Activated CD4-positive, CD25-positive, alpha-beta regulatory T cell treated with anti-CD3 and anti-CD28 coated beads, Interleukin-2, amount 50 U/mL, for 16 hours (primary cell): ENCODE results near the gene SSBP2.
"Not testable (repeated sequence)": the region's sequence is repeated elsewhere in the genome, so short reads cannot be mapped to it uniquely, and the experiment has no call there.

ENCODE experiments used
- DNase-seq: peaks from one replicate; pipeline ENCODE4 v3.0.0-alpha.2; 2020; ENCODE audit warnings: low read depth, low spot score

SSBP2 gene

DNA sequence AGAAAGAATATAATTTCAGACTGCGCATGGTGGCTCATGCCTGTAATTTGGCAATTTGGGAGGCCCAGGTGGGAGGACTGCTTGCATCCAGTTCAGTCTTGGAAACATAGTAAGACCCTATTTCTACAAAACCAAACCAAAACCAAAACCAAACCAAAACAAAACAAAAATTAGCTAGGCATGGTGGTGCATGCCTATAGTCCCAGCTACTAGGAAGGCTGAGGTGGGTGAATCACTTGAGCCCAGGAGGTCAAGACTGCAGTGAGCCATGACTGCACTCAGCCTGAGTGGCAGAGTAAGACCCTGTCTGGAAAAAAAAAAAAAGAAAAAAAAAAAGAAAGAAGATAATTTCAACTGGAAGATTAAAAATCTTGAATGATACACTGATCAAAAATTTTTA, 220.0 kb downstream of the SSBP2 start:
- no peak for DNase-seq

DNA sequence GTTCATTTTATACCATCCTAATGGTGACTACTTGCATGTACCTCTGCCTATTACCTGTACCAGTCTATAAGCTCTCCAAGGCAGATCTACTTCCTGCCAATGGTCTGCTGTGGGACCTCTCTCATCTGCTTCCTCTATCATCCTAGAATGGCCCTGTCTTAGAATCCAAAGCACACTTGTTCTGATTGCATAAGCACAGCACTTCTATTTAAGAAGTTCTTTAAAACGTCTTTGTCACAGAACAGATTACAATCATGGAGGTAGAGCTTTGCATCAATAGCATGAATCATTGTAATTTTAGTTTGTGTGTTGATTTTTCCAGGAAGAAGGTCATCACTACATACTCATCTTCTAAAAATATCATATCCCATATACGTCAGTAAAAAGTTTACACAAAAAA, 225.2 kb downstream of the SSBP2 start:
- DNase-seq = no peak

DNA sequence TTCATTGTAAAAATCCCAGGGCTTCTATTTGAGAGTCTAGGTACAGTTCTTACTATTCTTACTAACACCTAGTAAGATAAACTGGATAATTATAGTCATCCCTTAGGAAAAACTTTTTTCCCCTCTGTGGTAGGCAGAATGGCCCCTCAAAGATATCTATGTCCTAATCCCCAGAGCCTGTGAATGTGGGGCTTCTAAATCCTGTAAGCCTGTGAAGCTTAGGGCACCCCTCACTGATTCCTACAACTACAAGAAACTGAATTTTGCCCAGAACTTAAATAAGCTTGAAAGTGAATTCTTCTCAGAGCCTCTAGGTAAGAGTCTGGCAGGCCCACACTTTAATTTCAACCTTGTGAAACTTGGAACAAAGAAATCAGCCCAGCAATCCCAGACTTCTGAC, 226.9 kb downstream of the SSBP2 start:
- DNase-seq = no peak

- no peak for DNase-seq
Measured at GRCh38 chr5:81522571-81522970, 228.3 kb downstream of the SSBP2 start.

DNA sequence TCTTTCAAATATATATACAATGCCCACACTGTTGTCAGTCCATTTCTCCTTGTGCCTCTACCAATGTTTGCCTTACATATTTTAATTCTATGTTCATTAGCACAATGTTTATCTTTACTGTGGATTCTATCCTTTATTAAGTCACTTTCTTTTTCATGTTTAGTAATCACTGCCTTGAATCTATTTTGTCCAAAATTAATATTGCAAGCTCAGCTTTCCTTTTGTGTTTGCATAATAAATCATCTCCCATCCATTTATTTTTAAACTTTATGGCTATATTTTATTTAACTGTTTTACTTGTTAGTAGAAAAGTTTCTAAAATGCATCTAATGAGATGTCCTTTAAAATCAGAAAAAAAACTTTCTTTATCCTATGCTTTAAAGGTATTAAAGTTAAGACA, 230.1 kb downstream of the SSBP2 start:
- no peak for DNase-seq

DNA sequence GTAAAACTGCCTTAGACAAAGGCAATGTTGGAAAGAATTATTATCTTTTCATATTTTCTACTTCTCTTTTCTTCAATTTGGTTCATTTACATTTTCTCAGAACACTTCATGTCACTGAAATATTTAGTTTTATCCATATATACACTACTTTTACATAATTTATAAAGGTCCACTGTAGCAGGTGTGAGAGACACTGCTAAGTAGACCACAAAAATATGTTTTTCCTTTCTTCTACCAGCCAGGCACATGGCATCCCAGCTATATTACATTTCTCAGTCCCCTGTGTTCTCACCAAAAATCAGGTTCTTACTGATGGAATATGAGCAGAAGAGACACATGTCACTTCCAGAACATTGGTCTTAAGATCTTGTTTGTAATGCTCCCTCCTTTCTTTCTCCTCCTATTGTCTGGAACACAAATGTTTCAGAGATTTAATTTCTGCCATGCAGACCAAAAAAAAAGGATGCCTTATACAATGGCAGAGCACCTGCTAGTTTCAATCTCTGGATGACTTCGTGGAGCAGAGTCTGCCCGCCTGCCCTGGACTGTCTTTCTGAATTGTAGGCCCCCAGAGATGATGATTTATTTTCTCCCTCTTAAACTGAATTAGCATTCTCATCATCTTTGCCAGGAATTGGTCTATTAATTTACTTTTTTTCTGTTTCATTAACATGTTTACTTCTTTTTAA, 231.5 kb downstream of the SSBP2 start:
- no peak for DNase-seq

GRCh38 chr5:81517462-81517861, 233.4 kb downstream of the SSBP2 start:
- DNase-seq = no peak

- DNase-seq = no peak
Measured at GRCh38 chr5:81516091-81516490, 234.8 kb downstream of the SSBP2 start.

DNA sequence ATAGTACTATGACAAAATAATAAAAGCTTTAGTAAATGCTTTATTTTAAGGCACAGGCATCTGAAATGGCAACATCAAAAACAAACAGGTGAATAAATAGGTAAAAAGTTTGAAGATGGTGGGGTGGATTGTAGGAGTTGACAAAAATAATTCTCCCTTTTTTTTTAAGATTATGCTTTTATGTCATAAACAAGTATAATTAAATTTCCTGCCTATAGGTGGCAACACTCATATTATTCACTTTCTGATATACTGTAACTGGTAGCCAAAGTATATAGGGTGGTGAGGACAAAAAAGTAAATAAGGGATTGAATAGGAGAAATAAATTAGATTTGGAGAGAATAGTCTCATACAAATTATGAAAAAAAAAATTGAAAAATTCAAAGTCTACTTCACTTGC, 236.9 kb downstream of the SSBP2 start:
- DNase-seq = no peak

- no peak for DNase-seq
Measured at GRCh38 chr5:81513473-81513872, 237.4 kb downstream of the SSBP2 start.

- DNase-seq = peak; percentile 0
Measured at GRCh38 chr5:81506900-81507588, 243.9 kb downstream of the SSBP2 start.

GRCh38 chr5:81506378-81506777, 244.5 kb downstream of the SSBP2 start:
- DNase-seq = no peak

DNA sequence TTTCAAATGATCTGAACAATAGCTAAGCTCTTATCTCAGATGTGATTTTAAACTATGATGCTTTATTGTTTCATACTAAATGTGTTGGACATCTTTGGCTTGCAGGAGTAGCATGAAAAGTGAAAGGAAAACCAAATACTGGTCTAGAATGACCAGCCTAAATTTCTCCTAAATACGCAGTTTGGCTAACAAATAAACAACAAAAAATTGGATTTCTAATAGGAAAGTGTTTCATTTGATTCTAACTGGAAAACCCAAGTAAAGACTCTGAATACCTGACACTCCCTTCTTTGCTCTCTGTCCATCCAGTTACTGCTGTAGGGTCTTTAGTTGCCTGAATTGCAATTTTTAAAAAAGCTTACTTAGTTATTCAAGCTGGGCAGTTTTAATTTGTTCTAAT, 245.2 kb downstream of the SSBP2 start:
- DNase-seq = no peak

DNA sequence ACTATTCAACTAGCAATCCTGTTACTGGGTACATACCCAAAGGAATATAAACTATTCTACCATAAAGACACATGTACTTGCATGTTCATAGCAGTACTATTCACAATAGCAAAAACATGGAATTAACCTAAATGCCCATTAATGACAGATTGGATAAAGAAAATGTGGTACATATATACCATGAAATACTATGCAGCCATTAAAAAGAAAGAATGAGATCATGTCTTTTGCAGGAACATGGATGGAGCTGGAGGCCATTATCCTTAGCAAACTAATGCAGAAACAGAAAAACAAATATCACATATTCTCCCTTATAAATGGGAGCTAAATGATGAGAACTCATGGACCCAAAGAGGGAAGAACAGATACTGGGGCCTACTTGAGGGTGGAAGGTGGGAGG, 247.3 kb downstream of the SSBP2 start:
- not testable (repeated sequence) for DNase-seq

DNA sequence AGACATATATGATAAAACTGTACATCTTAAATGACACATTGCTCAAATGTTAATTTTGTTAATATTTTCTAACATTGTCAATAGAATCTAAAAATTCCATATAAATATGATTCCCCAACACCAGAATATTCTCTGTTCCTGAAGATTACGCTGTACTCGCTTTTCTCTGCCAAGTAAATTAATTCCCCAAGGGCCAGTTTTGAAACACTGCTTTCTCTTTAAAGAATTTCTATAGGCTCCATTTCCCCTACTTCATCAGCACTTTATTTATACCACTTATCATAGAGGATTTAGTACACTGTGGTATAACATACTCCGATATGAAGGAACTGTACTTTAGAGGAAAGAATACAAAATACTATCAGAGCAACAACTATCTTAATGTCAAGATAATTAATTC, 255.6 kb downstream of the SSBP2 start:
- DNase-seq = no peak

DNA sequence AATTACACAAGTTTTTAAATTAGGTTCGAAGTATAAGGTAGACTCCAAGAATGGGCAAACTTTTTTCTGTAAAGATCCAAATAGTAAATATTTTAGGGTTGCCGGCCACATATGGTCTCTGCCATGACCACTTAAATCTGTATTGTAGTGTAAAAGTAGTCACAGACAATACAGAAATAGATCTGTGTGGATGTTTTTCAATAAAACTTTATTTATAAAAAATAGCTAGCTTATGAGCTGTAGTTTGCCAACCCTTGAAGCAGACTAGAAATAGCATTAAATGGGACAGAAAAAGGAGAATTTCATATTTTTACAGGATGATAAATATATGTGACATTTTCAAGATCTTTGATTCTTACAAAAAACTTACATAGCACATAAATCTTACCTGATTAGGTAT, 262.0 kb downstream of the SSBP2 start:
- DNase-seq = no peak

DNA sequence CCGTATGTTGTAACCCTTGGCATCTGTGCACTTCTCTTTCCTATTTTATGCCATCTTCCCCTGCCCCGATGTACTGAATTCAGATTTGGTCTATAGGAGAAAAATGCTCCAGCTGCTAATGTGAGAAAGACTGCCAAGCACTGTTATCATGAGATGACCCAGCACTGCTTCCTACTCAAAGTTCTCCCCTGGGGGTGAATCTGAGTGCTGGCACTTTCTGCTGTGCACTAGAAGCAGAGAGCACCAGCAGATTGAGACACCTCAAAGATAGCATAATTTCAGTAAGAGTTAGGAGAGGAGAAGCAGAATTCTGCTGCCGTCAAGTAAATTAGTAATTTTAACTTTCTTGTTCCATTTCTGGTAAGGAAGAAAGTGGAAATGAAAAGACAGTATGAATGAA, 264.2 kb downstream of the SSBP2 start:
- no peak for DNase-seq

DNA sequence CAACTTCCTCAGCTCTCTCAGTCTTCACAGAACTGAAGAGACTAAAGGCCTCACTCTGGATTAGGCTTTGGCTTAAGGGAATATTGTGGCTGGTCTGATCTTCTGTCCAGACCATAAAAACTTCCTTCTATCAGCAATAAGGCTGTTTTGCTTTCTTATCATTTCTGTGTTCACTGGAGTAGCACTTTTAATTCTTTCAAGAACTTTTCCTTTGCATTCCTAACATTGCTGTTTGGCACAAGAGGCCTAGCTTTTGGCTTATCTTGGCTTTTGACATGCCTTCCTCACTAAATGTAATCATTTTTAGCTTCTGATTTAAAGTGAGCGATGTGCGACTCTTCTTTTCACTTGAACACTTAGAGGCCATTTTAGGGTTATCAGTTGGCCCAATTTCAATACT, 268.3 kb downstream of the SSBP2 start:
- no peak for DNase-seq

- not testable (repeated sequence) for DNase-seq
Measured at GRCh38 chr5:81473395-81473794, 277.5 kb downstream of the SSBP2 start.

DNA sequence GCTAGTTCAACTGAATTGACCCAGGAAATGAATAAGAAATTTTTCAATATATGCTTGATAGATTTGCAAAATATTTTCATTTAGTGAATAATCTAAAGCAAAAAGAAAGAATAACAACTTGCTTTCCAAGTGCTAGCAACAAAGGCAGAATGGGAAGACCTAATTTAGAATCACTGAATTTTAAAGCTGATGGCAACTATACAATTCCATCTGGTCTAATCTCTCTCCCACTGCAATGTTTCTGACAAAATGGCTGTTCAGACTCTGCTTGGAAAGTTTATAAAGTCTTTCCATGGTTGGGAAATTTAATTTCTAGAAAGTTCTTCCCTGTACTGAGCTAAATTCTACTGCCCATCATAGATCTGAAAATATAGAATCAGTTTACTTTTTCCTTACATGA, 281.2 kb downstream of the SSBP2 start:
- DNase-seq = no peak

- DNase-seq = no peak
Measured at GRCh38 chr5:81450940-81451339, 300.0 kb downstream of the SSBP2 start.

- DNase-seq = no peak
Measured at GRCh38 chr5:81435023-81435422, 315.9 kb downstream of the SSBP2 start.

DNA sequence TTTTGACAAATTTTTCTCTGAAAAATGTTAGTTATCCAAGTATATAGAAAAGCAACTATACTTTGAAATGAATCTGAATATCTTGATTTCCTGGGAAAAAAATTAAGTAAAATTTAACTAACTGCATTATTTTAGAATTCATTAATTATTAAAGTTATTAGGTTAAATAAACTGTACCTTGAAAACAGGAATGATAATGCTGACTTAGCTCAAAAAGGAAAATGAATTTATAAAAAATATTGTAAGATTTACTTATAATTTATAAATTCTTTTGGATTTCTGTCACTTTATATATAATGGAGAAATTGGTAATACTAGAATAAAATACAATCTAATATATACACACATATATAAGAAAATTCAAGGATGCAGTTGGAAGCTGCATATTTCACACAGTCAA, 320.9 kb downstream of the SSBP2 start:
- DNase-seq = no peak

DNA sequence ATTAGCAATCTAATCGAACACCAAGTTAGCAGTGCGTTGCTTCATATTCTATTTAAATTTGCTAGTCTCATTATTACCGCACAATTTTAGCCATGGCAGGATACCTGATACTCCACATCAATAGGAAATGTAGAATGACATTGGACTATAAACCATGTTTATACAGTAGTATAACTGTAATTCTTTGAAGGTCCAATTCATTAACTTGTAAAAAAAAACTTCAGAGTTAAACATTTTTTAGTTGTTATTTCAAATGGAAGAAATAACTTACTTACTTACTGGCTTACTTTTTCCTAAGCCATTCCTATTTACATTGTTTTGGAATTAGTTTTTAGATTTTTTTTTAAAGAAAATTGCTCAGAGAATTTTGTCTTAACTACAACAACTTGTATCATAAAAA, 321.5 kb downstream of the SSBP2 start:
- no peak for DNase-seq
